ENCODE results near the gene ACBD3. TPM values are rescaled to one million over a fixed set of nuclear protein-coding genes. Genes with fewer than 3 reads are reported as not detected.
"Not testable (repeated sequence)": the region's sequence is repeated elsewhere in the genome, so short reads cannot be mapped to it uniquely, and the experiment has no call there.

Gene ACBD3
- total RNA-seq, 4 donors from 2014 or later = 37.0 to 64.7 (median 52.1) TPM

- Histone ChIP-seq H3K27ac (no peak overlapping the region), H3K27me3 (no peaks in the 10 kb centered on the region), H3K36me3 (no peaks in the 10 kb centered on the region), H3K4me3 (no peak overlapping the region), H3K9me3 (no peaks in the 10 kb centered on the region), H3K4me1 (no peaks in the 10 kb centered on the region)
- intact Hi-C loops (cut with DNase I) = no loop called here
- TF ChIP-seq CTCF (IDR thresholded peaks at IDR 0.05) (no peak), POLR2A (IDR thresholded peaks at IDR 0.05) (no peak)
- 92 to 94% methylated on average over 4 to 5 of the region's 5 CpGs for WGBS, 2 donors
- no peak for DNase-seq
Observed at GRCh38 chr1:226207048-226207447, 20.5 kb upstream of the ACBD3 start.

GRCh38 chr1:226204198-226204597 is 17.7 kb upstream of the ACBD3 start:
- Histone ChIP-seq H3K27ac (no peak overlapping the region), H3K4me1 (no peaks in the 10 kb centered on the region), H3K4me3 (no peak overlapping the region), H3K36me3 (no peaks in the 10 kb centered on the region), H3K9me3 (no peaks in the 10 kb centered on the region), H3K27me3 (no peaks in the 10 kb centered on the region)
- intact Hi-C loops (cut with DNase I) = no loop called here
- TF ChIP-seq CTCF (IDR thresholded peaks at IDR 0.05) (no peak), POLR2A (IDR thresholded peaks at IDR 0.05) (no peak)
- no peak for DNase-seq

GRCh38 chr1:226203655-226204054 is 17.1 kb upstream of the ACBD3 start:
- no peak for DNase-seq
- intact Hi-C loops (cut with DNase I) = no loop called here
- 93 to 95% methylated on average over 3 of the region's 4 CpGs for WGBS, 2 donors
- no peak overlapping the region for H3K27ac ChIP-seq
- TF ChIP-seq CTCF (IDR thresholded peaks at IDR 0.05) (no peak), POLR2A (IDR thresholded peaks at IDR 0.05) (no peak)
- no peaks in the 10 kb centered on the region for H3K4me1 ChIP-seq
- no peaks in the 10 kb centered on the region for H3K27me3 ChIP-seq
- H3K36me3 ChIP-seq = no peaks in the 10 kb centered on the region
- H3K4me3 ChIP-seq = no peak overlapping the region
- no peaks in the 10 kb centered on the region for H3K9me3 ChIP-seq

- Histone ChIP-seq H3K27ac (no peak overlapping the region), H3K9me3 (no peaks in the 10 kb centered on the region), H3K36me3 (no peaks in the 10 kb centered on the region), H3K27me3 (no peaks in the 10 kb centered on the region), H3K4me3 (no peak overlapping the region), H3K4me1 (no peaks in the 10 kb centered on the region)
- WGBS, 2 donors = 73 to 75% methylated on average over 1 of the region's 1 CpG
- no peak for DNase-seq
- intact Hi-C loops (cut with DNase I) = no loop called here
- no peak for TF ChIP-seq CTCF (IDR thresholded peaks at IDR 0.05)
- no peak for TF ChIP-seq POLR2A (IDR thresholded peaks at IDR 0.05)
Observed at GRCh38 chr1:226203240-226203639, 16.7 kb upstream of the ACBD3 start.

- H3K4me3 ChIP-seq; intact Hi-C loops (cut with DNase I); DNase-seq; H3K36me3 ChIP-seq; H3K27me3 ChIP-seq; H3K9me3 ChIP-seq; H3K4me1 ChIP-seq; H3K27ac ChIP-seq: not testable (repeated sequence)
- 77% methylated on average over 3 to 6 of the region's 6 CpGs for WGBS, 2 donors
Observed at GRCh38 chr1:226202666-226203065, 16.1 kb upstream of the ACBD3 start.

GRCh38 chr1:226202246-226202645 is 15.7 kb upstream of the ACBD3 start:
- H3K36me3 ChIP-seq = no peaks in the 10 kb centered on the region
- WGBS, 2 donors = 82 to 90% methylated on average over 3 of the region's 3 CpGs
- DNase-seq = no peak
- H3K9me3 ChIP-seq = no peaks in the 10 kb centered on the region
- no peak overlapping the region for H3K27ac ChIP-seq
- intact Hi-C loops (cut with DNase I) = no loop called here
- no peak for TF ChIP-seq POLR2A (IDR thresholded peaks at IDR 0.05)
- no peak for TF ChIP-seq CTCF (IDR thresholded peaks at IDR 0.05)
- no peaks in the 10 kb centered on the region for H3K4me1 ChIP-seq
- H3K27me3 ChIP-seq = no peaks in the 10 kb centered on the region
- H3K4me3 ChIP-seq = no peak overlapping the region

Measured in esophagus squamous epithelium (tissue), 5 donors.